K562 (cell line): ENCODE data around the gene CHST15.

Experiments used
- TCF15 ChIP-seq: fragments of 250-450 bp; sonication (Bioruptor Pico); IDR thresholded peaks from 2 replicates; pipeline ENCODE4 v1.8.0; 2022; ENCODE audit warnings: moderate library complexity, mild to moderate bottlenecking, inconsistent platforms
- ZNF143 ChIP-seq: sonication (generic); formaldehyde crosslinking; IDR thresholded peaks from 2 replicates; pipeline ENCODE4 v1.9.0; 2022; ENCODE audit warnings: mild to moderate bottlenecking, missing genetic modification reagents

- TF ChIP-seq ZNF143 (CRISPR knock-in tag): no peak
- TF ChIP-seq TCF15 (CRISPR knock-in tag): no peak
These were observed 53.9 kb downstream of the CHST15 start for GRCh38 chr10:124039483-124040013.
